ENCODE data around the gene LCLAT1. TPM values are rescaled to one million over a fixed set of nuclear protein-coding genes. Genes with fewer than 3 reads are reported as not detected.
A peak's percentile ranks its signal among the peaks of the same experiment; 100 is the strongest.

LCLAT1 gene
- total RNA-seq, 4 donors from 2014 or later: 47.3 to 68.7 (median 54.1) TPM

- intact Hi-C loops (cut with DNase I): no loop called here
- DNase-seq: no peak
- H3K27ac ChIP-seq: peak overlapping the region; percentile 51 to 75 (median 73)
- no peak for TF ChIP-seq POLR2A (IDR thresholded peaks at IDR 0.05)
- TF ChIP-seq, protein P1, sequence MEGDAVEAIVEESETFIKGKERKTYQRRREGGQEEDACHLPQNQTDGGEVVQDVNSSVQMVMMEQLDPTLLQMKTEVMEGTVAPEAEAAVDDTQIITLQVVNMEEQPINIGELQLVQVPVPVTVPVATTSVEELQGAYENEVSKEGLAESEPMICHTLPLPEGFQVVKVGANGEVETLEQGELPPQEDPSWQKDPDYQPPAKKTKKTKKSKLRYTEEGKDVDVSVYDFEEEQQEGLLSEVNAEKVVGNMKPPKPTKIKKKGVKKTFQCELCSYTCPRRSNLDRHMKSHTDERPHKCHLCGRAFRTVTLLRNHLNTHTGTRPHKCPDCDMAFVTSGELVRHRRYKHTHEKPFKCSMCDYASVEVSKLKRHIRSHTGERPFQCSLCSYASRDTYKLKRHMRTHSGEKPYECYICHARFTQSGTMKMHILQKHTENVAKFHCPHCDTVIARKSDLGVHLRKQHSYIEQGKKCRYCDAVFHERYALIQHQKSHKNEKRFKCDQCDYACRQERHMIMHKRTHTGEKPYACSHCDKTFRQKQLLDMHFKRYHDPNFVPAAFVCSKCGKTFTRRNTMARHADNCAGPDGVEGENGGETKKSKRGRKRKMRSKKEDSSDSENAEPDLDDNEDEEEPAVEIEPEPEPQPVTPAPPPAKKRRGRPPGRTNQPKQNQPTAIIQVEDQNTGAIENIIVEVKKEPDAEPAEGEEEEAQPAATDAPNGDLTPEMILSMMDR (IDR thresholded peaks at IDR 0.05): no peak
- peaks cover 25 to 27% of the 10 kb centered on the region in 2 donors for H3K4me1 ChIP-seq
- H3K36me3 ChIP-seq: no peaks in the 10 kb centered on the region
- H3K27me3 ChIP-seq: no peaks in the 10 kb centered on the region
- WGBS, 2 donors: 33 to 37% methylated on average over 4 of the region's 4 CpGs
- H3K9me3 ChIP-seq: no peaks in the 10 kb centered on the region
- H3K4me3 ChIP-seq (replicated peaks in 1 of 3): no peak overlapping the region
These were observed 137.1 kb downstream of the LCLAT1 start for GRCh38 chr2:30584116-30584515.

DNA sequence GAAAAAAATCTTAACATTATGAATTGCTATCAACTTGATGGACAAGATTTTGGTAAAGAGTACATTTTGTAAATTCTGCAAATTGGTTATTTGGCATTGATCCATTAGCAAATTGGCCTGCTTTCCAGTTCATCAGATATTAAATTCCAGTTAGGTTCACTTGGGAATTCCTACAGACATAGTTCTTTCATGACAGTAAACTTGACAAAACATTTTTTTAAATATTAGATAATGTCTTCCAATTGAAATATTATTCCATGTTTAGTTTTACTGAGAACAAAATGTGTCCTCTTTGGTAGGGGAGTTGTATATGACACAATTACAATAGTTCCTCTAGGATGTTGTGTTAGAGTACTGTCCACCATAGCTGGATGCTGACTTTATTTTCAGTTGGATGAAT, 141.9 kb downstream of the LCLAT1 start:
- Histone ChIP-seq H3K27ac (no peak overlapping the region), H3K9me3 (no peaks in the 10 kb centered on the region), H3K4me3 (replicated peaks in 1 of 3) (no peak overlapping the region), H3K27me3 (no peaks in the 10 kb centered on the region), H3K36me3 (no peaks in the 10 kb centered on the region), H3K4me1 (peaks cover 19 to 26% of the 10 kb centered on the region in 2 donors)
- no peak for DNase-seq
- TF ChIP-seq, protein P1 (IDR thresholded peaks at IDR 0.05): no peak
- intact Hi-C loops (cut with DNase I): no loop called here

DNA sequence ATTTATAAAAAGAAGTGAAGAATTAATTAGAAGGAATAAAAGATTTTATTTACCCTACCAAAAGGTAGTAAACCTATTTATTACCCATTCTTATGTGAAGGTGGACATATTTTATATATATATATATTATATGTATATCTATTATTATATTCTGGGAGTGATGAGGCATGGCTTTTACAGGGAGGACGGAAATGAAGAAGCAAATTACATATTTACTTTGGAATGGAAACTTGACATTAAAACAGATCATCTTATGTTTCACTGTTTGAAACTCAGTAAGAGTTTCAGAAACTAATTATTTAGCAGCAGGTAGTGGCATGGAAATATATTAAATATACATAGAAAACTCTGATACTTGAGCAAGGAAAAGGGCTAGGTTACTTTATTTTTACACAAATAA, 143.4 kb downstream of the LCLAT1 start:
- no peaks in the 10 kb centered on the region for H3K9me3 ChIP-seq
- intact Hi-C loops (cut with DNase I): no loop called here
- DNase-seq: no peak
- H3K4me1 ChIP-seq: peaks cover 5 to 14% of the 10 kb centered on the region in 2 donors
- no peak overlapping the region for H3K27ac ChIP-seq
- TF ChIP-seq, protein P1 (IDR thresholded peaks at IDR 0.05): no peak
- no peak for TF ChIP-seq POLR2A (IDR thresholded peaks at IDR 0.05)
- H3K4me3 ChIP-seq (replicated peaks in 1 of 3): no peak overlapping the region
- no peaks in the 10 kb centered on the region for H3K36me3 ChIP-seq
- no peaks in the 10 kb centered on the region for H3K27me3 ChIP-seq
- WGBS, 2 donors: 95 to 98% methylated on average over 1 of the region's 1 CpG

DNA sequence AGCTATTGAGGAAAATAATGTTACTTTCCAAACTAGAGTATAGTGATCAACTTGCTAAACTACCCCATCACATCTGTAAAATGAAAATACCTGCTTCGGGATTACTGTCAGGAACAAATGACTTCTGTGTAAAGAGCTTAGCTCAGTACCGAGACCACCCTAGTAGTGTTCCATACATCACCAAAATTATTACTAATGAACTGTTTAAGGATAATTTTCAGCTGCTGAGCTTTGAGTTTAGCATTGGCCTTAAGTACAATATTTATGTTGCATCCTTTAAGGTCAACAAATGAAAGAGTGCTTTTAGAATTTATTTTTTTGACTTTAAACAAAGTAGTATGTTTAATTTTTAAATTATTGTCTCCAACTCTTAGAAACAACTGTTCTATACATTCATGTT, 144.1 kb downstream of the LCLAT1 start:
- no peak overlapping the region for H3K27ac ChIP-seq
- WGBS, 2 donors: 96 to 97% methylated on average over 2 of the region's 2 CpGs
- DNase-seq: no peak
- peaks cover 5 to 14% of the 10 kb centered on the region in 2 donors for H3K4me1 ChIP-seq
- TF ChIP-seq POLR2A (IDR thresholded peaks at IDR 0.05): no peak
- TF ChIP-seq, protein P1 (IDR thresholded peaks at IDR 0.05): no peak
- H3K27me3 ChIP-seq: no peaks in the 10 kb centered on the region
- no peaks in the 10 kb centered on the region for H3K36me3 ChIP-seq
- H3K9me3 ChIP-seq: no peaks in the 10 kb centered on the region
- intact Hi-C loops (cut with DNase I): no loop called here
- H3K4me3 ChIP-seq (replicated peaks in 1 of 3): no peak overlapping the region

- no peak for DNase-seq
- Histone ChIP-seq H3K4me3 (replicated peaks in 1 of 3) (no peak overlapping the region), H3K27ac (no peak overlapping the region), H3K9me3 (no peaks in the 10 kb centered on the region), H3K27me3 (no peaks in the 10 kb centered on the region), H3K4me1 (no peaks in the 10 kb centered on the region), H3K36me3 (no peaks in the 10 kb centered on the region)
- 54 to 73% methylated on average over 1 of the region's 1 CpG for WGBS, 2 donors
- intact Hi-C loops (cut with DNase I): no loop called here
- TF ChIP-seq POLR2A (IDR thresholded peaks at IDR 0.05): no peak
- TF ChIP-seq, protein P1 (IDR thresholded peaks at IDR 0.05): no peak
These were observed 154.3 kb downstream of the LCLAT1 start for GRCh38 chr2:30601375-30601774.

All from thyroid gland (tissue), 4 donors.